Measurements from ENCODE around the gene SUMF2. TPM values are rescaled to one million over a fixed set of nuclear protein-coding genes. Genes with fewer than 3 reads are reported as not detected.

SUMF2 gene
- total and polyA plus RNA-seq, 2 of the 13 experiments (the other 11 are each of a cell fraction or from before 2014, with no cell fraction given) = 48.9 to 54.4 TPM

DNA sequence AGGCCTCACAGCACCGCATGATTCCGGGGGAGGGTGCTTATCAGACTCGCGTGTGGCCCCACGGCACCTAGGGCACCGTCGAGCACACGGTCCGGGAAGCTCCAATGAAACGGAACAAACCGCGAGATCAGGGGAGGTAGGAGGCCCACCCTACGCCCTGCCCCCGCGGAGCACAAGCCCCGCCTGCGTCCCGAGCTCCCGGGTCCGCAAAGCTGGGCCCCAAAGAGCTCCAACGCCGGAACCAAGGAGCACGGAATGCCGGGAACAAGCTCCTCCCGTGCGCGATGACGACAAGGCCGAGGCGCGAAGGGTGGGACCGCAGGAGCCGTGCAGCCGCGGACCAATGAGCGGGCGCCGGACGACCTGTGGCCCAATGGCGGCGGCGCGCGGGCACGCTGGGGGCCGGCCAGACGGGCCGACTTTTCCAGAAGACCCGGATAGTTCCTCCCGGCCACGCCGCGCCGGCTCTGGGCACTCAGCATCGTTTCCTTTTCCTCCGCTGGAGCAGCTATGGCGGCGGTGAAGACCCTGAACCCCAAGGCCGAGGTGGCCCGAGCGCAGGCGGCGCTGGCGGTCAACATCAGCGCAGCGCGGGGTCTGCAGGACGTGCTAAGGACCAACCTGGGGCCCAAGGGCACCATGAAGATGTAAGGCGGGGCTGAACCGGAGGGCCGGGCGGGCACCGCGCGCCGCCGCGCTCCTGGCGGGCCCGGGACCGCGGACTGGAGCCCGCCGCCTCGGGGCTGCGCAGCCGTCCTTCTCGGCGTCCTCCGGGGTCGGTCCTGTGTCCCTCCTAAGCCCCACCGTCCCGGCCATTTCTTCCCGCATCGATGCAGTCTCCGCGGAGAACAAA, 12.5 kb upstream of the SUMF2 start, which contains the start of the genes CCT6A and PSPH (continued):
- TF ChIP-seq ZEB1 (IDR thresholded peaks at IDR 0.05; ENCODE audit: insufficient replicate concordance, low read depth) (no peak), ZNF773 (CRISPR knock-in tag; IDR thresholded peaks at IDR 0.05; ENCODE audit: borderline replicate concordance) (peak; percentile 15; the same call in 1 of the 2 replicates), SPEN (CRISPR knock-in tag; IDR thresholded peaks at IDR 0.05; ENCODE audit: low read depth) (peak; percentile 95; the same call in 1 of the 2 replicates), MBNL3 (CRISPR knock-in tag; conservative IDR thresholded peaks at IDR 0.05) (no peak), HMGA1 (CRISPR knock-in tag; conservative IDR thresholded peaks at IDR 0.05) (no peak), HNRNPUL1 (IDR thresholded peaks at IDR 0.05; ENCODE audit: low read depth, low read length) (peak; percentile 44; the same call in 1 of the 2 replicates), ZNF770 (CRISPR knock-in tag; IDR thresholded peaks at IDR 0.05) (peak; percentile 76), MATR3 (CRISPR knock-in tag; IDR thresholded peaks at IDR 0.05) (no peak), TEAD2 (CRISPR knock-in tag; IDR thresholded peaks at IDR 0.05) (no peak), ZNF343 (CRISPR knock-in tag; IDR thresholded peaks at IDR 0.05) (peak; percentile 37; the same call in 1 of the 2 replicates), TOPORS (CRISPR knock-in tag; IDR thresholded peaks at IDR 0.05) (peak; percentile 84), ZNF264 (CRISPR knock-in tag; IDR thresholded peaks at IDR 0.05) (no peak), ZNF564 (CRISPR knock-in tag; IDR thresholded peaks at IDR 0.05) (no peak; the same call in 1 of the 2 replicates), MYNN (CRISPR knock-in tag; IDR thresholded peaks at IDR 0.05; ENCODE audit: low read depth) (0 out of 2 replicates have a peak, but pooled peaks have one; percentile 15), TEAD3 (CRISPR knock-in tag; optimal IDR thresholded peaks at IDR 0.05; ENCODE audit: borderline replicate concordance) (peak; percentile 92), ZFYVE20 (CRISPR knock-in tag; IDR thresholded peaks at IDR 0.05; ENCODE audit: borderline replicate concordance, low read depth) (no peak), ZNF619 (CRISPR knock-in tag; IDR thresholded peaks at IDR 0.05) (peak; percentile 30; the same call in 1 of the 2 replicates), CCDC6 (CRISPR knock-in tag; IDR thresholded peaks at IDR 0.05) (peak; percentile 93), CHCHD3 (CRISPR knock-in tag; IDR thresholded peaks at IDR 0.05) (no peak), ZNF552 (CRISPR knock-in tag; IDR thresholded peaks at IDR 0.05; ENCODE audit: borderline replicate concordance) (peak; percentile 71; the same call in 1 of the 2 replicates), HNRNPH1 (optimal IDR thresholded peaks at IDR 0.05; ENCODE audit: low read depth, low read length) (no peak), SRSF4 (IDR thresholded peaks at IDR 0.05; ENCODE audit: low read depth, low read length, poor library complexity, severe bottlenecking) (no peak), REL (CRISPR knock-in tag; conservative IDR thresholded peaks at IDR 0.05) (peak; percentile 73), KDM6A (CRISPR knock-in tag; IDR thresholded peaks at IDR 0.05; ENCODE audit: low read depth) (peak; percentile 58; the same call in 1 of the 2 replicates)
- TF ChIP-seq, protein P1, sequence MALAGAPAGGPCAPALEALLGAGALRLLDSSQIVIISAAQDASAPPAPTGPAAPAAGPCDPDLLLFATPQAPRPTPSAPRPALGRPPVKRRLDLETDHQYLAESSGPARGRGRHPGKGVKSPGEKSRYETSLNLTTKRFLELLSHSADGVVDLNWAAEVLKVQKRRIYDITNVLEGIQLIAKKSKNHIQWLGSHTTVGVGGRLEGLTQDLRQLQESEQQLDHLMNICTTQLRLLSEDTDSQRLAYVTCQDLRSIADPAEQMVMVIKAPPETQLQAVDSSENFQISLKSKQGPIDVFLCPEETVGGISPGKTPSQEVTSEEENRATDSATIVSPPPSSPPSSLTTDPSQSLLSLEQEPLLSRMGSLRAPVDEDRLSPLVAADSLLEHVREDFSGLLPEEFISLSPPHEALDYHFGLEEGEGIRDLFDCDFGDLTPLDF (CRISPR knock-in tag; IDR thresholded peaks at IDR 0.05) = peak; percentile 88

Data from HepG2 (cell line).